AG10803 (cell line): ENCODE results near the gene CNIH3.
A peak's percentile ranks its signal among the peaks of the same experiment; 100 is the strongest.

Experiments used
- DNase-seq: peaks from one replicate; pipeline ENCODE4 v3.0.0; 2010; ENCODE audit warnings: low read depth
- H3K4me3 ChIP-seq: 2 replicates; pipeline ENCODE4 v1.5.1; 2011; ENCODE audit warnings: mild to moderate bottlenecking, low read length, control low read depth
- TF ChIP-seq, protein P1 (sequence below): conservative IDR thresholded peaks from 2 replicates; pipeline ENCODE4 v1.5.1; 2011; ENCODE audit warnings: mild to moderate bottlenecking, low read length, control low read depth, inconsistent platforms

The CNIH3 gene

DNA sequence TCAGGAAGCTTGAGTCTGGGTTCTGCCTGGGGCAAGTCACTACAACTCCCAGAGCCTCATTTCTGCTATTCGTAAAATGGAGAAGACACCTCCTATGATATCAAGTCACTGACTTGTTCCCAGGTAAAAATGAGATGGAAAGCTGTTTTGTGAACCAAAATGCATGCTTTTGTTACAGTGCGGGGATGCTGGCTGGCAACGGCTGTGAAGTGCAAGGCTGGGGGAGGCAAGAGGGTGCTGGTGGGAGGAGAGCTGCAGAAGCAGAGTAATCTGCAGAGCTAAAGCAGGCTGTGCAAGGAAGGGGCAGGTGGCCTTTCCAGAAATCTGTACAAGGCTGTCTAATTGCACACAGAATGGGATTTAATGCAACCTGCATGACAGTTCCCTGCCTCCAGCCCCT lies 150.9 kb downstream of the CNIH3 start:
- no peak overlapping the region for H3K4me3 ChIP-seq
- TF ChIP-seq, protein P1, sequence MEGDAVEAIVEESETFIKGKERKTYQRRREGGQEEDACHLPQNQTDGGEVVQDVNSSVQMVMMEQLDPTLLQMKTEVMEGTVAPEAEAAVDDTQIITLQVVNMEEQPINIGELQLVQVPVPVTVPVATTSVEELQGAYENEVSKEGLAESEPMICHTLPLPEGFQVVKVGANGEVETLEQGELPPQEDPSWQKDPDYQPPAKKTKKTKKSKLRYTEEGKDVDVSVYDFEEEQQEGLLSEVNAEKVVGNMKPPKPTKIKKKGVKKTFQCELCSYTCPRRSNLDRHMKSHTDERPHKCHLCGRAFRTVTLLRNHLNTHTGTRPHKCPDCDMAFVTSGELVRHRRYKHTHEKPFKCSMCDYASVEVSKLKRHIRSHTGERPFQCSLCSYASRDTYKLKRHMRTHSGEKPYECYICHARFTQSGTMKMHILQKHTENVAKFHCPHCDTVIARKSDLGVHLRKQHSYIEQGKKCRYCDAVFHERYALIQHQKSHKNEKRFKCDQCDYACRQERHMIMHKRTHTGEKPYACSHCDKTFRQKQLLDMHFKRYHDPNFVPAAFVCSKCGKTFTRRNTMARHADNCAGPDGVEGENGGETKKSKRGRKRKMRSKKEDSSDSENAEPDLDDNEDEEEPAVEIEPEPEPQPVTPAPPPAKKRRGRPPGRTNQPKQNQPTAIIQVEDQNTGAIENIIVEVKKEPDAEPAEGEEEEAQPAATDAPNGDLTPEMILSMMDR, result no peak
- no peak for DNase-seq

DNA sequence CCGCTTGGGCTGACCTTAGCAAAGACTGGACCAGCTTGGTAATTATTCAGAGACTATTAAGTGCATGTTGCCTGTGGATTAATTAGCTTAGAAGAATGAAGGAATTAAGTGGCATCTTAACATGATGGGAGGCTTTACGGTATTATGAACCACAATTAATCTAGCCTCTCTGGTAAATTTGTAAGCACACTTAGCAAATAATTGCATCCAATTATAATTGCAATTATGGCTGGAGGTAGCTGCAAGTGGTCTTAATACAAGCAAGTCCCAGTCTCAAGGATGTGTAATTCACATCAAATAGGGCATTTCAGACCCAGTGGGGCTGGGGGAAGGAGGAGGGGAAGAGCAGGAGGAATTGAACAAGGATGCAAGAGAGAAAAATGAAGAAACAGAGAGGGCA lies 151.6 kb downstream of the CNIH3 start:
- H3K4me3 ChIP-seq, result no peak overlapping the region
- DNase-seq, result no peak
- TF ChIP-seq, protein P1, result no peak

DNA sequence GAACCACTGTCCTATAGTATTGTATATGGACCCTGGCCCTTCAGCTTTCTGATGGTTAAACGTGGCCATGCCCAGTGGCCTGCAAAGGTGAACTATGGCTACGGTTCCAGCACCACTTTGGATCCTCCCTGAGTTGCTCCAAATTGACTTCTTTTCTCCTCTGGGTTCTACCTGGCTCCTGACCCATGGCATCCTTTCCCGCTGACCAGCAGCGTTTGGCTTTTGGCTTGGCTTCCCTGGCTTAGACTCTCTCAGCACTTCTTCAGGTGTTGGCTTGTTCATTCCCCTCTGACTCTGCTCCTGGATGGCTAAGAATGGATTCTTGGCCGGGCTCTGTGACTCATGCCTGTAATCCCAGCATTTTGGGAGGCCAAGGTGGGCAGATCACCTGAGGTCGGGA lies 152.9 kb downstream of the CNIH3 start:
- TF ChIP-seq, protein P1, result no peak
- no peak overlapping the region for H3K4me3 ChIP-seq
- DNase-seq, result no peak

DNA sequence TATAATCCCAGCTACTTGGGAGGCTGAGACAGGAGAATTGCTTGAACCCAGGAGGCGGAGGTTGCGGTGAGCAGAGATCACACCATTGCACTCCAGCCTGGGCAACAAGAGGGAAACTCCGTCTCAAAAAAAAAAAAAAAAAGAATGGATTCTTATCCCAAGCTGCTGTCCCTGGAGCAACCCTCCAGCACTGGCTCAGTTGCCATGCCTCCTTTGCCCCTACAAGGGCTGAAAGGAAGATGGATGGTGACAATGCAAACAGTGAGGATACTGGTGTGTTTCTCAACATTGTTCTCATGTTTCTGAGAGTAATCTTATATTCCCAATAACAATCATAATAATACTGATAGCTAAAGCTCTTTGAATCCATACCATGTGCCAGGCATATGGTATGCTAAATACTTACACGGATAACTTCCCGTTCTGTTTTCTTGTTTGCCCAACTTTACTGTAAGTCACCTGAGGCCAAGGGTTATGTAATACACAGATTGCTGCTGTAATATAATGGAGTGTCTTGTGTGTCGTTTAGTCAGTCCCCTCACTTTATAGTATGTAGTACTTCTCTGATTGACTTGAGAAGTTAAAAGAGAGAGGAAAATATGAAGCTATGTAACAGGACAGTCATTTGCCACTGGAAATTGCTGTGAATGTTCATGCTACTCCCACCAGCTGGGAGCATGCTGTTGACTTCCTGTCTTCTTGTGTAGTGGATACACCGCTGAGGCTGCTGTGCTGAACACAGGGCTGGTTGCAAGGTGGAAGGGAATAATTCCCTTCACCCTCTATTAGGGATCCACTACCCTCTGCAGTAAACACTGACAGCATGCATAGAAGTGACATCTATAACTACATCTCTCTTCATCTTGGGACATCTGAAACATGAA lies 153.6 kb downstream of the CNIH3 start:
- TF ChIP-seq, protein P1, result no peak
- peak; percentile 40 for DNase-seq
- no peak overlapping the region for H3K4me3 ChIP-seq

DNA sequence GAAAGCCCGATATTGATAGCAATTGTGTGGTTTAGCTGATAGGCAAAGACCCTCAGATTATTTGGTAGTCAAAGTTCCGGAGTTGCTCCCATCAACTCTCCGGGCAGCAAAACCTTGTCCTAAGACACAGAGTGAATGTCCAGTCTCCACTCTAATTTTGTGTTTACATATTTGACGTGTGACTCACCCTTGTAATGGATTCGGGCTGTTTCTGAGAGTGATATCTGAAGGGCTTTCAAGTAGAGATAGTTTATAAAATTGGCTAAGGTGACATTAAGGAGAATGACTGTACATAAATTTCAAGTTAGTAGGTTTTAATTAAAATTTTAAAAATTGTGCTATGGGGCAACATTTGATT lies 154.2 kb downstream of the CNIH3 start:
- peak; percentile 64 for DNase-seq
- no peak overlapping the region for H3K4me3 ChIP-seq
- TF ChIP-seq, protein P1, result no peak

DNA sequence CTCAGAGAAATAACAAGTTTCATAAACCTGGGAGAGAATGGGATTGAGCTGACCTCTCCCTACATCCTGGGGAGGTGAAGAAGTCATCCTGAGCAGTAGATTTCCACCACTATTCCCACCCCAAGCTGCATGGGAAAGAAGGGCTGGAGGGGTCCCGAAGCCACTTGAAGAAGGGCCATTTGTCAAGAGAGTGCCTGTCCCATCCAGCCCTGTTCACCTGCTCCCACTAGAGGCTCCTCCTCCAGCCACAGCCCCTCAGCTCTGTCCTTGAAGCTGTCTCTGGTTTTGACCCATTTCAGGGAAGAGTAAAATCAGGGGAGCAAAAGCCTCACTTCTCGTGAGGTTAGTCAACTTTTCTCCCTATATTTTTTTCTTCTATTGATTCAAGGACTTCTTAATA lies 157.5 kb downstream of the CNIH3 start:
- TF ChIP-seq, protein P1, result no peak
- no peak for DNase-seq
- no peak overlapping the region for H3K4me3 ChIP-seq

DNA sequence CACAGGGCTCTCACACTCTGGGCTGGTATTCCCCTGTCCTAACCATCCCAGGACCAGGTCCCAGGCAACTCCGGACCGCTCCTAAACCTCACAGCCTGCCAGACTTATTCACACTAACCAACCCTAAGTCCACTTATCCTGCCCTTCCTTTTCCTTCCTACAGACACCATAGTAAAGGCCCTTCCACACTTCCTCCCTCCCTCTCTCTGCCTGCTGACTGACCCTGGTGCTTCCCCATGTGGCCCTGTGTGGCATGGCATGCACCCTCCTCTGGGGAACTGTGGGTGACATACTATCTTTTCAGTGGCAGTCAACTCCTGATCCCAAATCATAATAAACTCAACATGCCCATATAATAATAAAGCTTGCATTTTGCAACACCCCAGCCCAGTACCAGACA lies 158.3 kb downstream of the CNIH3 start:
- TF ChIP-seq, protein P1, result 0 out of 2 replicates have a peak, but pooled peaks have one; percentile 3
- DNase-seq, result no peak
- no peak overlapping the region for H3K4me3 ChIP-seq
